Measurements from ENCODE around the gene IGSF11.
"Not testable (repeated sequence)": the region's sequence is repeated elsewhere in the genome, so short reads cannot be mapped to it uniquely, and the experiment has no call there.

DNA sequence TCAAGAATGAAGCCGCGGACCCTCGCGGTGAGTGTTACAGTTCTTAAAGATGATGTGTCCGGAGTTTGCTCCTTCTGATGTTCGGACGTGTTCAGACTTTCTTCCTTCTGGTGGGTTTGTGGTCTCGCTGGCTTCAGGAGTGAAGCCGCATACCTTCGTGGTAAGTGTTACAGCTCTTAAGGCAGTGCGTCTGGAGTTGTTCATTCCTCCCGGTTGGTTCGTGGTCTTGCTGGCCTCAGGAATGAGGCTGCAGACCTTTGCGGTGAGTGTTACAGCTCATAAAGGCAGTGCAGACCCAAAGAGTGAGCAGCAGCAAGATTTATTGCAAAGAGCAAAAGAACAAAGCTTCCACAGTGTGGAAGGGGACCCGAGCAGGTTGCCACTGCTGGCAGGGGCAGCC is 37.8 kb upstream of the IGSF11 start:
- TF ChIP-seq, protein P1, sequence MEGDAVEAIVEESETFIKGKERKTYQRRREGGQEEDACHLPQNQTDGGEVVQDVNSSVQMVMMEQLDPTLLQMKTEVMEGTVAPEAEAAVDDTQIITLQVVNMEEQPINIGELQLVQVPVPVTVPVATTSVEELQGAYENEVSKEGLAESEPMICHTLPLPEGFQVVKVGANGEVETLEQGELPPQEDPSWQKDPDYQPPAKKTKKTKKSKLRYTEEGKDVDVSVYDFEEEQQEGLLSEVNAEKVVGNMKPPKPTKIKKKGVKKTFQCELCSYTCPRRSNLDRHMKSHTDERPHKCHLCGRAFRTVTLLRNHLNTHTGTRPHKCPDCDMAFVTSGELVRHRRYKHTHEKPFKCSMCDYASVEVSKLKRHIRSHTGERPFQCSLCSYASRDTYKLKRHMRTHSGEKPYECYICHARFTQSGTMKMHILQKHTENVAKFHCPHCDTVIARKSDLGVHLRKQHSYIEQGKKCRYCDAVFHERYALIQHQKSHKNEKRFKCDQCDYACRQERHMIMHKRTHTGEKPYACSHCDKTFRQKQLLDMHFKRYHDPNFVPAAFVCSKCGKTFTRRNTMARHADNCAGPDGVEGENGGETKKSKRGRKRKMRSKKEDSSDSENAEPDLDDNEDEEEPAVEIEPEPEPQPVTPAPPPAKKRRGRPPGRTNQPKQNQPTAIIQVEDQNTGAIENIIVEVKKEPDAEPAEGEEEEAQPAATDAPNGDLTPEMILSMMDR (IDR thresholded peaks at IDR 0.05) = not testable (repeated sequence)
- not testable (repeated sequence) for TF ChIP-seq POLR2AphosphoS5 (IDR thresholded peaks at IDR 0.05)
